ENCODE data around the gene C2orf78.
"Not testable (repeated sequence)": the region's sequence is repeated elsewhere in the genome, so short reads cannot be mapped to it uniquely, and the experiment has no call there.

The C2orf78 gene, protein sequence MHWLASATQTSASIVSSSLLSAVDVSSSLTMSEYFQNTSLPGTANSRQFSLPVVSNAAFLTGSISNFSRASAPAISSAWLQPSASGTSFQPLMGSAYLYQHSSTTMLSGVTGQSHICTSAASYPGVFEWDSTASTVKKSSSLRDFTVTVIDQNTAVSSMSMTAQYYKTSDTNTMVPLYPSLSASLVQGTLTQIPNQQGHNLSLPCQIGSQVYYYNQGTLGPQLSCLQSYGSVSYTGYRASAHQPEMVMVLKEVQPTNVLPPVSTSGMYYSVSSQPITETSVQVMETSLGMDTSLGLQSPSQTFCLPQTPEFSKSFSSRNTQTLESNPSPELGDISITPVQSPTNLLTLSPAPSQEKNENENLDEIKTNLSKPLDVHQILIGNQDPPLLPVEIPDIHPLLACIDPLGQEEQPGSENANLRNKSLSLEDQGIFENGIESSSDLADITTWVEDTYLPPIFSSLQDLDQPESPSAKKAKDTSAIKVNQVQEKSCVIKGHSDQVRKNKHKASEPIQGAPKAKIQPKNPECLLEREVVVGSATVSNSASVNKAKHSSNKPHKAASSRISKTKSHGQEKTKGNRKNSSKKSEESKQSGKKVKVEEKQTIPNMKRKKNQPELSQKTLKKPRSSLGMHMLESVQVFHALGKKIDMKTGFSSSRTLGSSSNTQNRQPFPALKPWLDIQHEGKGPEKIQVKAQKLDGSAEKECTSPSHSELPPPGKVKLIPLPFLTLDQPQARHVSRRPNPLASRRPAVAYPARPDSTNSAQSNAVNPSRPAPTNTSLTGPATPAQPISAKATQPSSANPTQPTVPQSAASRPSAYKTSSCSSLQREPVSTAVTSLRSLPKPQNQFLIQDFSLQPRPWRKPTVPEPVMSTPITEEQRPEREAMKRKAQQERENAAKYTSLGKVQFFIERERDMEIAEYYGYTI

DNA sequence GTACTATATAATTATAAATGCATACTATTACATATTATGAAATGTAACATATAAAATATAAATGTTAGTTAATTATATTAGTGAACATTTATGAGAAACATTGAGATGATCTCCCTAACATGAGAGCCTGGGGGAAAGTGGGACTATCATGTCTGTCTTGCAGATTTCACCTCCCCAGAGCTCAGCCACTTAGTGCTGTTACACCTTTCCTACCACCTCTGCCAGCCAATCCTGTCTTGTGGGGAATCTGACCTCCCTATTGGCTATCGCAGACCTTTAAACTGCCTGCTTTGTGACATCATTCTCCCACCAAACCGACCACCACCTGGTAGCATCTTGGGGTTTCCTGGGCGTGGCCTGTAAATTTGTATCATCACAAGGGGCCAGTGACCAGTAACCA, at the start of gene C2orf78:
C2orf78 (plus strand) TSS at position 301 of the 400 bp plus-strand sequence. CDS start 127 bp downstream, outside the sequence.
- not testable (repeated sequence) for DNase-seq (ENCODE audit: low spot score)

DNA sequence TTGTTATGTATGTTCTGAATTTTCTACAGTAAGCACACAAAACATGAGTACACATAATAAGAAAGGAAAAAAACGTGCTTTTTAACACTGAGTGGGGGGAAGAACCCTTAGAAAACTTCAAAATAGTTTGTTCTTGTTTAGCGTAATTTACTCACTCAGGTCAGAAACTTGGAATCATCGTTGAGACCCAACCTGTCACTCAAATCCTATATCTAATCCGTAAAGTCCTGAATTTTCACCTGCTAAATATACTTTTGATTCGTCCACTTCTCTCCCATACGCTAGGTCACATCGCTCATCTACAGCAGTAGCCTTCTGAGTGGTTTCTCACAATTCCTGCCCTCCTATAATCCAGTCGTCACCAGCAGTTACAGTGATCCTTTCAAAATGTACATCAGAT, 47.6 kb upstream of the C2orf78 start:
- no peak for DNase-seq (ENCODE audit: low spot score)

DNA sequence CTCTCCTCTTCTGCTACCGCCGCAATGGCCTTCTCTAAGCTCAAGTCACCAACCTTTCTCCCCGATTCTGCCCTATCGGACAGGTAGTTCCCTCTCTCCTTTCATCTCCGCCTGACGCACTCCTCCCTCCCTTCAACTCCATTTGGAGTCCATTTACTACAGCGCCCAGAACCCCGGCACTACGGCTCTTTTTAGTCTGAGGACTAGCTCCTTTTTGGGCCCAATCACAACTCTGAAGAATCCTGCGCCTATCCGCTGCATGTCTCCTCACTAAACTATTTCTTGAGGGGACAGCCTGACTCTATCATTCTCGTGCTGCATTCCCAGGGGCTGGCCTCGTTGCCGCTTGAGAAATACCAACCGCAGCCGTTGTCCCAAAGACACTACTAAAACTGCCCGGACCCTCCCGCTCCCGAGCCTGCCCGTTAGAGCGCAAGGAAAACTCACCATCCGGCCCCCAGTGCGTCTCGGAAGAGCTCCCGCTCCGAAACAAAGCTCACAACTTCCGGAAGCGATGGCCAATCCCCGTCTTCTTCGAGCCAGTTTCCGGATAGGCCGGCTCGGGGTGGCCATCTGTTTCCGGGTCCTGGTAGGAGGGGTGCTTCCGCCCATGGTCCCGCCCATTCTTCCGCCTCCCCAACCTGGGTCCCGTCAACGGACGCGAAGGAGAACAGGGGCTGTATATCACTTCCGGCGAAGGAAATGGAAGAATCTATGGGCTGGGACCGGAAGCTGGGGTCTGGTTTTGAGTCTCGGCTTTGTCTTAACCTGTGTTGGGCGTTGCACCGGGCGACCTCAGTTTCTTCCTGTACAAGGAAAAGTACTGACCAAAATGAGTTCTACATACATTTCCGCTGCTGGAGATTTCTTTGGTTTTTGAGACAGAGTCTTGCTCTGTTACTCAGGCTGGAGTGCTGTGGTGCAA, 46.9 kb upstream of the C2orf78 start, which contains the start of gene TPRKB:
TPRKB (minus strand) TSS at position 491 of the 925 bp plus-strand sequence. CDS start 2,776 bp downstream, outside the sequence.
- peak; percentile 96 for DNase-seq (ENCODE audit: low spot score)

DNA sequence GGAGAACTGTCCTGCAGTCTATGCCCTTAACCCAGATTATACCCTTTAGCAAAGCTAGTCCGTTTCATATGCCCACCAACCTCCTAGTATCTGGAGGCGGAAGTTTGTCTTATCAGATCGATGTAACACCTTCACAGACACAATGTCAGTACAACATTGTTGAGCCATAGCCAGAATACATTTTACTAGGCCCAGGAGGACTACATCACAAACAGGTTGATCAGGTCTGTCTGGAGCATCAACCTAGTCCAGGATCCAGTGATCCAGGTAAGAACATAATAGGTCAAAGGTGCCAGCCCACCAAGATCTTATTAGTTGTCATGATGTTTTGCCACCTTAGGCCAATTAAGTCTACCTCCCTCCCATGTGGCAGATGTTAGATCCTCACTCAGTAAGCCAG, 44.9 kb upstream of the C2orf78 start:
- no peak for DNase-seq (ENCODE audit: low spot score)

DNA sequence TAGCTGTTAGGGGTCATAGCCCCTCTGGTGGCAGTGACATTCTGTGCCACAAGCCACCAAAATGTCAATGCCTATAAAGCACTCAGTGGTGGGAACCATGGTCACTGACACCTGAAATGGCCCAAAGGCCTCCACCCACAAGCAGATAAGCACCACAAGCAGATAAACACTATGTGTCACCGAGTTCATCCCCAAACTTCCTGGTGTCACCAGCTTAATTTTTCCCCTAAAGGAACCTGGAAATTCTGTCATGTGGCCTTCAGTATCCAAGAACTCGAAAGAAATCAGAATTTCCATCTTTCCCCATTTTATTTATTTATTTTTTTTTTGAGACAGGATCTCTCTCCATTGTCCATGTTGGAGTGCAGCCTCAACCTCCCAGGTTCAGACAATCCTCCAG, 43.2 kb upstream of the C2orf78 start:
- no peak for DNase-seq (ENCODE audit: low spot score)

DNA sequence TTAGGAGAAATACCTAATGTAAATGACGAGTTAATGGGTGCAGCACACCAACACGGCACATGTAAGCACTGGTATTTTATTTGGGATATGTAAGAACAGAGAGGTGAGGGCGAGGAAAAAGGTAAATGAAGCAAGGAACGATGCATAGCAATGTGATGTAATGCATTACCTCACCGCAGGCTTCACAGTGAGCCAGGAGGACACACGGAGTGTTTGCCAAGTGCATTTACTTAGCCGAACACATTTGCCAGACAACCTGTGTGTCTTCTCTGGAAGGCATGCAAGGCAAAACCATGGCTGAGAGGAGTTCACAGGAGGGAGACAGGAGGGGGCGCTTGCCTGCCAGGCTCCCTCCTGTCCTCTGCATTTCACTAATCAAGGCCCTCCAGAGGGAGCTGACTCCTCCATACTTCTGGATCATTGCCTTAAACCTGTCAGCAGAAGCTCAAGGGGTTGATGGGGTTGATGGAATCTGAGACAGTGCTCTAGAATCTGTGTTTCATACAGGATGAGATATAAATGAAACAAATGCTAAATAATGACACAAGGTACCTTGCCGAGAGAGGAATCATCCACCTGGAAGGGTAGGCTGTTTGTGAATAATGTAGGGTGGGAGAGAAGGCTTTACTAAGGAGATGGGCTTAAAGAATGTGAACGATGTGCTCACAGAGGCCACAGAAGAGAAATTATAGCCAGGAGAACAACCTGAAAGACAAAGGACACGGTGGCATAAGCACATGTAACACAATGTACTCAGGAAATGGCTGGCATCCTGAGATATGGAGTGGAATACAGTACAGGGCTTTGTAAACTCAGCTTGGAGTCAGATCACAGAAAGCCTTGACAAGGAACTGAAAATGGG, 37.7 kb upstream of the C2orf78 start:
- no peak for DNase-seq (ENCODE audit: low spot score)

DNA sequence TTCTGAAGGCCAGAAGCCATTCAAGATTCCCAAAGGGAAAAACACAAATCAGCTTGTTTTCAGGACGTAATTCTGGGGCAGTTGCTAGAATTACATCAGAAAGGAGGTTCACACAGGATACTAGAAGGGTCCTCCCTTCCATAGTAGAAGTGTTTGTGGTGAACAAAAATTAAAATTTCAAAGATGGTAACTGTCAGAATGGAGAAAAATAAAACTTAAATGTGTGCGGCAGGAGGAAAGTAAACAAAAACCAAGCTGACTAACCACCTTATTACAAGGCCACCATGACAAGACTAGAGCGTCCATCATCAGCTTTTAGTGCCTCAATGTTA, 37.1 kb upstream of the C2orf78 start:
- DNase-seq (ENCODE audit: low spot score), result no peak

DNA sequence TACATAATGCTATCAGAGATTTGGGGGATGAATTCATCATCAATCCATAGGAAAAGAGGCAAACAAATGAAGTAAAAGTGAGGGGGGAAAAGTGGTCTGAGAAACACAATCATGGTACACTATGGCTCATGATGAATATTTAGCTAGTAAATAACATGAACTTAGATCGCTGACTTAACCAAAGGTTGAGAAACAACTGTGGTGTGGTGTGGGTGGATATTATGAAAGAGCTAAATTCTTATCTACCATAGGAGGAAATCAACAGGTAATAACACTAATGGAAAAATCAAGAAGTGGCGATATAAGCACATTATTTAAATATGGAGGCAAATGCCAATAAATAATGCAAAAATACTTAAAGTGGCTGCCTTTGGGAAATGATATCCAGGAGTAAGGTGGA, 34.7 kb upstream of the C2orf78 start:
- DNase-seq (ENCODE audit: low spot score), result no peak

DNA sequence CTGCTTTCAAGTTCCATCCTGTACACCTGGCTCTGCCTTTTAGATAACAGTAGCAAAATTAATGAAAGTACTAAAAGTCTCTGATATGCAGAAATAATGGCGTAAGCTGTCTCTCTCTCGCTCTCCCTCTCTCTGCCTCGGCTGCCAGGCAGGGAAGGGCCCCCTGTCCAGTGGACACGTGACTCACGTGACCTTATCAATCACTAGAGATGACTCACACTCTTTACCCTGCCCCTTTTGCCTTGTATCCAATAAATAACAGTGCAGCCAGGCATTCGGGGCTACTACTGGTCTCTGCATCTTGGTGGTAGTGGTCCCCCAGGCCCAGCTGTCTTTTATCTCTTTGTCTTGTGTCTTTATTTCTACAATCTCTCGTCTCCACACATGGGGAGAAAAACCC, 29.7 kb upstream of the C2orf78 start:
- not testable (repeated sequence) for DNase-seq (ENCODE audit: low spot score)

DNA sequence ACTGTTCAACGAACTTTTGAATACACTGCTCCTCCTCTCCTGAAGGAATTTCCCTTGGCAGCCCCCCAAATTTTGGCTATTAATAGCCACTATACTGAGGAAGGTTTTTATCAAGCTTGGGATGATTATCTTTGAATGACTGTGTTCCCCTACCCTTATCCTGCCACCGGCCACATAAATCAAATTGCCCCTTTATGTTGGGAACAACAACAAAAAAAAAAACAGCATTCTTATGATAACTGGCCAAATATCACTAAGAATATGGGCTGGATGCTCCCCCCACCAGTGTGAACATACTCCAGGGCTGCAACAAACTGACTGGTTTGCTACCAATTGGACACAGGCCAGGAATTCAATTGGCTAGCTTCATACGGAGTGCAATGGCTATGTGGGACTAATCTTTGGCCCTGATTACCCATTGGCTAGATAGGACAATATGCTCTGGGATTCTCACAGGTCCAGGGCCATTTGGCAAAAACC, 24.7 kb upstream of the C2orf78 start:
- no peak for DNase-seq (ENCODE audit: low spot score)

DNA sequence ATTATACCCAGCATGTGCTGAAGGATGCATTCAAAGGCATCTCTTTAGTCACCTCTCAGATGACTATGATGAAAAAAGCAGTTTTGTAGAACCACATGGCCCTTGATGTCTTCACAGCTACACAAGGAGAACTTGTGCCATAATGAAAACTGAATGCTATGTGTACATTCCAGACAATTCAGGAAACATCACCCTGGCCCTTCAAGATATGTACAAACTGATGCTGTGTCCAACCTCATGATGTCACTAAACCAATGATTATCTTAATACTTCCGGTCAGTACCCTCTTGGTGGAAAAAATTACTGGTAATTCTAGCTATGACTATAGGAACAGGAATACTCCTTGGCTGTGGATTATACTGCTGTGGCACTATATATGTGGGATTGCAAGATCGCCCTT, 24.1 kb upstream of the C2orf78 start:
- no peak for DNase-seq (ENCODE audit: low spot score)

DNA sequence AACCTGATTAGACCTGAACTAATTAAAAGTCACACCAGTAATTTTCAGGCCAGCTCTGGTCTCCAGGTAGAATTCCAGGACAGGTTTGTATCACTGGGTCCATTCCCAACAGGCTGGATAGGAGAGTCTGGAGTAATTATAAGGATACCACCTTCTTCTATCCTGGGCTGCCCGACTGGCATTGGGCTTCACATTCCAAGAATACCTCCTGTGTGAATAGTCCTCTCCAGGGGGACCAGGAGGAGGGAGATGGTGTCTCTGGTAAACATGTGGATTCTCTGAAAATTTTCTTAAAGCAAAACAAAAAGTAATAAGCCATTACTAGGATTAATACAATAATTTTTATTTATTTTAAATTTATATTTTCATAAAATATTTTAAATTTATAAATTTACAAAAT, 21.4 kb upstream of the C2orf78 start:
- DNase-seq (ENCODE audit: low spot score), result no peak

DNA sequence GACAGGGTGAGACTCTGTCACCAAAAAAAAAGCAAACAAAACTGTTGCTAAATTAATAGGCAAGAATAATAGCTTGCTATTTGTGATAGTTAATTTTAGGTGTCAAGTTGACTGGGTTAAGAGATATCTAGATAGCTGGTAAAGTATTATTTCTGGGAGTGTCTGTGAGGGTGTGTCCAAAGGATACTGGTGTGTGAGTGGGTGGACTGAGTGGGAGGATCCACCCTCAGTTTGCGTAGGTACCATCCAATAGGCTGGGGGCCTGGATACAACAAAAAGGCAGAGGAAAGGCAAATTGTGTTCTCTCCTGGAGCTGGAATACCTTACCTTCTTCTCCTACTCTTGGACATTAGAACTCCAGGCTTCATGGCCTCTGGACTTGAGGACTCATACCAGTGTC, 19.0 kb upstream of the C2orf78 start:
- DNase-seq (ENCODE audit: low spot score), result no peak

DNA sequence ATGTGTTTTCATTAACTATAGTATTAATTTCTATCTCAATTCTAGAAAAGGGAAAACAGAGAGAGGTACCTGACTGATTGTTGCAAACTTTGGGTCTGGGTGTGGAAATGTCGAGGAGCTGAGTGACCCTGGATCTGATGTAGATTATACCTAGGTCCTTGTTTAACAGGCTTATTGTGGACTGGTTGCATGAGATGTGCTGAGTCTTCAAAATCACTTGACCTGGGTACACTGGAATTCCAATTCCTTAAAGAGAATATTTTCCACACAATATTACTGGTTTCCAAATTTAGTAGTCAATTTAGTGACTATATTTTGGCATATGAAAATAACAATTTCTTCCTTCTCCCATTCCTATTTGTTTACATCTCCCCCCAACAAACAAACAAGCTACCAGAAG, 17.6 kb upstream of the C2orf78 start:
- no peak for DNase-seq (ENCODE audit: low spot score)

DNA sequence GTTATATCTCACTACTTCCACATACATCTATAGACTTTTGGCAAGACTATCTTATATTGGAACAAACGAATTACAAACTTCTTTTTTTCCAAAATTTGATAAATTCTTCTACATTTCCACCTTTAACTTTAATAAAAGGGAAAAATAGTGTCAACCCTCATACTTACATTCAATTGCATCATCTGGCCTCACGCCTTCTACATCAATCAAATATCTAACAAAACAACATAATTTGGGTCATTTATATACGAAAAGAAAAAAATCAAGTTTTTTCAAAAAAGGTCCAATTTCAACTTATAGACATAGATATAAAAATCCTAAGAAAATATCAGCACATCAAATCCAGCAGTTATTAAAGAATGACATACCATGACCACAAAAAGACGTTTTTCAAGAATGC, 17.0 kb upstream of the C2orf78 start:
- DNase-seq (ENCODE audit: low spot score), result no peak

DNA sequence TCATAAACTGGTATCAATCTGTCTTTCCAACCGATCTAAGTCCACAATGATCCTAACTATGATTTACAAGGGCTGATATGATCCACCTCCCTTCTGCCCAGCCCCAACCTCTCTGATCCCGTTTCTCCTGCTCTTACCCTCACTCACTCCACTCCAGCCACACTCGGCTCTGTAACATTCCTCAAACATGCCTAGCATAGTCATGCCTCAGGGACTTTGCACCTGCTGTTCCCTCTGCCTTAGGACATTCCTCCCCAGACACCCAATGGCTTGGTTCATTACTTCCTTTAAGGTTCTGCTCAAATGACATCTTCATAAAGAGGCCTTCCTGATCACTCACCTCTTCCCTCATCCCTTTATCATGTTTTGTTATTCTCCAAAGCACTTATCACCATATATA, 13.3 kb upstream of the C2orf78 start:
- no peak for DNase-seq (ENCODE audit: low spot score)

DNA sequence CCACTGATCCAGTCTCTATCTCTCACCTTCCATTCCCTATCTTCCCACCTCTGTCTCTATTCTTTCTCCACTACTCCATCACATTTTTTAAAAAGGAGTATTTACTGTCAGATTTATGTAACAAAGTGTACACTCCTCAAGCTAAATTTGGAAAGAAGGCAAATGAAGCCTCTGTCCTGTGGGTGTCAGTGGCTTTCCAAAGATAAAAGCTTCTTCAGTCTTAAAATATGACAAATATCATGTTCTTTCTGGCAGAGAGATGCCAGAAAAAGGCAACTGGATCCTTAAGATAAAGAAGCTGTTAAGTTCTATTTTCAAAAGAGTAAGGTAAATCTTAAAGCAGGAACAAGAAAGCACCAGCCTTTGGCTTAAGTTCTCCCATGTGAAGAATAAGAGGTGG, 11.2 kb upstream of the C2orf78 start:
- no peak for DNase-seq (ENCODE audit: low spot score)

DNA sequence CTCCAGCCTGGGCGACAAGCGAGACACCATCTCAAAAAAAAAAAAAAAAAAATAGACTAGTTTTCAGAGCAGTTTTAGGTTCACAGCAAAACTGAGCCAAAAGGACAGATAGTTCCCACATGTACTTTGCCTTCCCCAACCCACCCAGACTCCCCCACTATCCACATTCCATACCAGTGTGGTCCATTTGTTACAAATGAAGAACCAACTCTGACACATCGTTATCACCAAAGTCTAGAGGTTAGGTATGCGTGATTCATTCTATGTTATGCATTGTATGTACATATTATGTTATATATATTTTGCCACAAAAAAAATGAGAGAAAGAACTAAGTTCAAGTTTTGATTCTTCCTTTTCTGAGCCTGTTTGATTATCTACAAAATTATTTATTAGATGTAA, 7.6 kb upstream of the C2orf78 start:
- DNase-seq (ENCODE audit: low spot score), result no peak

DNA sequence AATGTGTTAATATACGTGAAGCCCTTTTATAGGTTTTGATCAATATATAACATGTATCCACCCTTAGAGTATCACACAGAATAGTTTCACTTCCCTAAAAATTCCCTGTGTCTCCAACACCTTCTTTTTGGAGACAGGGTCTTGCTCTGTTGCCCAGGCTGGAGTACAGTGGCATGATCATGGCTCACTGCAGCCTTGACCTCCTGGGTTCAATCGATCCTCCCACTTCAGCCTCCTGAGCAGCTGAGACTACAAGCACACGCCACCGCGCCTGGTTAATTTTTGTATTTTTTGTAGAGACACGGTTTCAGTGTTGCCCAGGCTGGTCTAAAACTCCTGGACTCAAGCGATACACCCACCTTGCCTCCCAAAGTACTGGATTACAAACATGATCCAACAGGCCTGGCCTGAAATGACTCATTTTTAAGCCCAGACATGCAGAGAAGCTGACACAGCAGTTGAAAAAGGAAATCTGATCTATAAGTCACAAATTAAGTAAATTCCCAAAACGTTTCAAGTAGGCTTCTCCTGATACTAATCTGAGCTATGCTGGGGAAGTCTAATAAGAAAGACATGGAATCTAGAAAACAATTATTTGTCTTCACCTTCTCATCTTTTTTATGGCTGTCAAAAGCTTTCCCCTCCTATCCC, 7.0 kb upstream of the C2orf78 start:
- DNase-seq (ENCODE audit: low spot score), result no peak

DNA sequence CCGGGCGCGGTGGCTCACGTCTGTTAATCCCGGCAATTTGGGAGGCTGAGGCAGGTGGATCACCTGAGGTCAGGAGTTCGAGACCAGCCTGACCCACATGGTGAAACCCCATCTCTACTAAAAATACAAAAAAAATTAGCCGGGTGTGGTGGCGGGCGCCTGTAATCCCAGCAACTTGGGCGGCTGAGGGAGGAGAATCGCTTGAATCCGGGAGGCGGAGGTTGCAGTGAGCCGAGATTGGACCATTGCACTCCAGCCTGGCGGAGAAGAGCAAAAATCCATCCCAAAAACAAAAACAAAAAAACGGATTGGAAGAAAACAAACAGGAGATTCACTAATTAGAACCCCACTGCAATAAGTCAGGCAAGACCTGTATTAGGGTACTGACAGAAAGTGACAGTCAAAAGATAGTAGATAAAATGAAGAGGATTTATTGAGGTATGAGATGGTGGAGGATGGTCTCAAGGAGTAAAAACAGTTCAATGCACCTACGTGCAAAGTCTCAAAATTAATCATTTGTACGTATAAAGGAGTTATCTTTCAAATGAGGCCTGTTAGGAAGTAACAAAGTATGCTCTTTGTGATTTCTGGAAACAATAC, 5.0 kb upstream of the C2orf78 start:
- DNase-seq (ENCODE audit: low spot score), result not testable (repeated sequence)

Data from CD4-positive, alpha-beta T cell treated with Interleukin-2 at 100 ng/mL for 4 hours (primary cell).